NCI-H146 treated with DMSO at 0.1 percent for 48 hours (cell line): Measurements from ENCODE around the gene CSGALNACT2.

Experiments
- DNase-seq: peaks from one replicate; lab custom pipeline; 2025; ENCODE audit not compliant: unreplicated experiment; lab: John Stamatoyannopoulos, UW

Gene CSGALNACT2

GRCh38 chr10:43112608-43112961 lies 25.7 kb upstream of the CSGALNACT2 start:
- DNase-seq = no peak

GRCh38 chr10:43113201-43114087 lies 24.8 kb upstream of the CSGALNACT2 start:
- no peak for DNase-seq

- no peak for DNase-seq
Measured at GRCh38 chr10:43114088-43114742, 24.0 kb upstream of the CSGALNACT2 start.

- no peak for DNase-seq
Measured at GRCh38 chr10:43114743-43115611, 23.3 kb upstream of the CSGALNACT2 start.

- no peak for DNase-seq
Measured at GRCh38 chr10:43115881-43116595, 22.2 kb upstream of the CSGALNACT2 start.

- no peak for DNase-seq
Measured at GRCh38 chr10:43116596-43116995, 21.6 kb upstream of the CSGALNACT2 start.

- no peak for DNase-seq
Measured at GRCh38 chr10:43117031-43117776, 21.0 kb upstream of the CSGALNACT2 start.

- DNase-seq = no peak
Measured at GRCh38 chr10:43117777-43118583, 20.3 kb upstream of the CSGALNACT2 start.

- DNase-seq = no peak
Measured at GRCh38 chr10:43118631-43119415, 19.4 kb upstream of the CSGALNACT2 start.

GRCh38 chr10:43119416-43120115 lies 18.7 kb upstream of the CSGALNACT2 start:
- no peak for DNase-seq

- DNase-seq = no peak
Measured at GRCh38 chr10:43120116-43120928, 17.9 kb upstream of the CSGALNACT2 start.

GRCh38 chr10:43120929-43121314 lies 17.3 kb upstream of the CSGALNACT2 start:
- no peak for DNase-seq

- no peak for DNase-seq
Measured at GRCh38 chr10:43121444-43121843, 16.8 kb upstream of the CSGALNACT2 start.

- no peak for DNase-seq
Measured at GRCh38 chr10:43122096-43122495, 16.1 kb upstream of the CSGALNACT2 start.

- DNase-seq = no peak
Measured at GRCh38 chr10:43122826-43123225, 15.4 kb upstream of the CSGALNACT2 start.

- DNase-seq = peak; percentile 53
Measured at GRCh38 chr10:43123361-43124093, 14.7 kb upstream of the CSGALNACT2 start.
